IMR-90 (cell line): ENCODE results near the gene CGRRF1. TPM values are rescaled to one million over a fixed set of nuclear protein-coding genes. Genes with fewer than 3 reads are reported as not detected.

Source experiments
- ATAC-seq: fragments of 200-7000 bp; cut with Tn5 transposase; 2 replicates; pipeline ENCODE4 v1.9.1; 2020; ENCODE audit warnings: low read depth, mild to moderate bottlenecking, moderate library complexity
- BruUV-seq: library from RNA; stranded (reverse); fragments of 400-500 nt; replicated peaks from 2 replicates; lab custom pipeline; 2021; lab: Mats Ljungman, UMichigan
- CTCF ChIA-PET: fragments of 300-600 bp; formaldehyde crosslinking; extraction: SDS; loops from one replicate; lab custom pipeline; 2021; ENCODE audit warnings: antibody characterized with exemption; lab: Yijun Ruan, JAX
- POLR2A ChIA-PET: fragments of 300-600 bp; sonication (Branson Sonifier 250); formaldehyde crosslinking; loops from one replicate; lab custom pipeline; 2022; ENCODE audit warnings: antibody characterized with exemption; ENCODE audit not compliant: unreplicated experiment; lab: Charles Lee
- DNase-seq: peaks from one replicate; pipeline ENCODE4 v3.0.0; 2013
- H2AFZ ChIP-seq: replicated peaks from 2 replicates; pipeline ENCODE3; 2013; ENCODE audit warnings: low read length, mild to moderate bottlenecking; ENCODE audit not compliant: poor library complexity
- H2AK5ac ChIP-seq: 2 replicates; pipeline ENCODE4 v1.6.1; 2013; ENCODE audit warnings: low read depth, low read length, inconsistent platforms
- H2AK9ac ChIP-seq: replicated peaks from 2 replicates; pipeline ENCODE3; 2013; ENCODE audit warnings: mild to moderate bottlenecking, low read depth, low read length, moderate library complexity; ENCODE audit not compliant: poor library complexity
- H2BK120ac ChIP-seq: 2 replicates; pipeline ENCODE4 v1.6.1; 2013; ENCODE audit warnings: low read depth, low read length, inconsistent platforms
- H2BK15ac ChIP-seq: 3 replicates; pipeline ENCODE4 v1.6.1; 2013; ENCODE audit warnings: low read depth, low read length, inconsistent platforms
- H2BK20ac ChIP-seq: 2 replicates; pipeline ENCODE4 v1.6.1; 2013; ENCODE audit warnings: low read depth, mild to moderate bottlenecking, inconsistent platforms, low read length, moderate library complexity
- H2BK5ac ChIP-seq: 2 replicates; pipeline ENCODE4 v1.6.1; 2013; ENCODE audit warnings: mild to moderate bottlenecking, low read depth, low read length, inconsistent platforms; ENCODE audit not compliant: poor library complexity, severe bottlenecking
- H3K14ac ChIP-seq: replicated peaks from 2 replicates; pipeline ENCODE4 v1.6.1; 2013; ENCODE audit warnings: low read depth, low read length, inconsistent platforms
- H3K18ac ChIP-seq: 2 replicates; pipeline ENCODE4 v1.6.1; 2013; ENCODE audit warnings: low read depth, low read length, control low read depth
- H3K23ac ChIP-seq: 2 replicates; pipeline ENCODE4 v1.6.1; 2013; ENCODE audit warnings: low read depth, low read length, inconsistent platforms
- H3K27ac ChIP-seq: 2 replicates; pipeline ENCODE4 v1.5.1; 2013; ENCODE audit warnings: mild to moderate bottlenecking, control low read depth, low read length; ENCODE audit not compliant: insufficient read depth
- H3K27me3 ChIP-seq: 2 replicates; pipeline ENCODE4 v1.6.1; 2013; ENCODE audit warnings: low read length; ENCODE audit not compliant: control insufficient read depth, insufficient read depth
- H3K36me3 ChIP-seq: 2 replicates; pipeline ENCODE4 v1.6.1; 2013; ENCODE audit warnings: low read length, mixed read lengths; ENCODE audit not compliant: control insufficient read depth, insufficient read depth
- H3K4ac ChIP-seq: 2 replicates; pipeline ENCODE4 v1.6.1; 2013; ENCODE audit warnings: low read depth, low read length, inconsistent platforms
- H3K4me1 ChIP-seq: 2 replicates; pipeline ENCODE4 v1.6.1; 2013; ENCODE audit warnings: low read length, mixed read lengths; ENCODE audit not compliant: control insufficient read depth, insufficient read depth
- H3K4me2 ChIP-seq: 2 replicates; pipeline ENCODE4 v1.6.1; 2013; ENCODE audit warnings: low read depth, mild to moderate bottlenecking, control low read depth, low read length, moderate library complexity
- H3K4me3 ChIP-seq: 2 replicates; pipeline ENCODE4 v1.5.1; 2013; ENCODE audit warnings: low read depth, mild to moderate bottlenecking, control low read depth, low read length, moderate library complexity; ENCODE audit not compliant: insufficient read depth
- H3K56ac ChIP-seq: 2 replicates; pipeline ENCODE4 v1.6.1; 2013; ENCODE audit warnings: low read length, inconsistent platforms; ENCODE audit not compliant: insufficient read depth; ENCODE audit errors: extremely low read depth
- H3K79me1 ChIP-seq, 2 experiments: 2 replicates each; pipeline ENCODE4 v1.6.1; 2013; ENCODE audit warnings: low read length in 2 of 2, inconsistent platforms in 1 of 2, low read depth in 1 of 2
- H3K9ac ChIP-seq: 2 replicates; pipeline ENCODE4 v1.6.1; 2013; ENCODE audit warnings: low read depth, low read length, control low read depth
- H3K9me1 ChIP-seq: 2 replicates; pipeline ENCODE4 v1.6.1; 2013; ENCODE audit warnings: low read length, inconsistent platforms; ENCODE audit not compliant: insufficient read depth
- H3K9me3 ChIP-seq: 2 replicates; pipeline ENCODE4 v1.6.1; 2013; ENCODE audit warnings: low read length; ENCODE audit not compliant: control insufficient read depth, insufficient read depth
- H4K20me1 ChIP-seq: 2 replicates; pipeline ENCODE4 v1.6.1; 2013; ENCODE audit warnings: low read length, inconsistent platforms; ENCODE audit not compliant: insufficient read depth
- H4K5ac ChIP-seq: 2 replicates; pipeline ENCODE4 v1.6.1; 2013; ENCODE audit warnings: mild to moderate bottlenecking, low read depth, low read length, control low read depth
- H4K8ac ChIP-seq, 2 experiments: 2 replicates each; pipeline ENCODE4 v1.6.1; 2013; ENCODE audit warnings: low read depth in 2 of 2, low read length in 2 of 2, control low read depth in 1 of 2, inconsistent platforms in 1 of 2
- H4K91ac ChIP-seq: 2 replicates; pipeline ENCODE4 v1.6.1; 2013; ENCODE audit warnings: low read depth, low read length, inconsistent platforms; ENCODE audit not compliant: insufficient read depth
- WGBS, 2 experiments: methylation state at CpG; one replicate each; pipeline versions ENCODE4 v1.1.5 to v1.1.7; 2013; ENCODE audit warnings: missing lambda C conversion rate in 2 of 2; ENCODE audit not compliant: insufficient read length in 1 of 2; ENCODE audit errors: extremely low coverage in 2 of 2; 5-methylcytosine and 5-hydroxymethylcytosine counted together
- dilution Hi-C: fragments of 300-500 bp; cut with HindIII; formaldehyde crosslinking; loops from one replicate; pipeline ENCODE4 v1.14.3; 2018; ENCODE audit warnings: low sequenced_read_pairs; ENCODE audit not compliant: unreplicated experiment
- in situ Hi-C: fragments of 300-500 bp; cut with MboI; formaldehyde crosslinking; loops from 3 replicates; pipeline ENCODE4 v1.14.3; 2019; ENCODE audit warnings: low sequenced_read_pairs, inconsistent platforms, mixed read lengths
- intact Hi-C: fragments of 100-400 bp; cut with micrococcal nuclease; formaldehyde crosslinking; loops from 2 replicates; pipeline ENCODE4 v1.10.0; 2022
- polyA plus RNA-seq, 3 experiments: library from polyadenylated mRNA; depleted of rRNA; stranded (reverse); fragments of >200 nt; gene quantifications; 2 replicates each; pipeline ENCODE4 v1.2.3, GENCODE V29; 2012; ENCODE audit warnings: low replicate concordance in 1 of 3
- total RNA-seq: library from RNA; depleted of rRNA; stranded (reverse); fragments of >200 nt; gene quantifications from 2 replicates; pipeline ENCODE4 v1.2.3, GENCODE V29; 2012
- TF ChIP-seq, protein P1 (sequence below): fragments of 150-350 bp; IDR thresholded peaks from 2 replicates; pipeline ENCODE4 v1.6.1; 2017; ENCODE audit warnings: mild to moderate bottlenecking, antibody characterized with exemption, low read length, low read depth

Gene CGRRF1
- total and polyA plus RNA-seq, 2 of the 4 experiments (the other 2 are of a cell fraction): 6.0 to 13.8 TPM

- TF ChIP-seq, protein P1, sequence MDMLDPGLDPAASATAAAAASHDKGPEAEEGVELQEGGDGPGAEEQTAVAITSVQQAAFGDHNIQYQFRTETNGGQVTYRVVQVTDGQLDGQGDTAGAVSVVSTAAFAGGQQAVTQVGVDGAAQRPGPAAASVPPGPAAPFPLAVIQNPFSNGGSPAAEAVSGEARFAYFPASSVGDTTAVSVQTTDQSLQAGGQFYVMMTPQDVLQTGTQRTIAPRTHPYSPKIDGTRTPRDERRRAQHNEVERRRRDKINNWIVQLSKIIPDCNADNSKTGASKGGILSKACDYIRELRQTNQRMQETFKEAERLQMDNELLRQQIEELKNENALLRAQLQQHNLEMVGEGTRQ: no peak
- CTCF ChIA-PET: interaction anchor here (0.9 kb wide), 1 partner anchor 16 kb away, joined by 3 read pairs; the partner anchor contains the start of gene CGRRF1
- Histone ChIP-seq H2BK5ac (no peak overlapping the region), H4K8ac (no peak overlapping the region), H3K4me3 (no peak overlapping the region), H2BK20ac (no peak overlapping the region), H3K79me1 (peaks cover under 1 to 10% of the 10 kb centered on the region in 2 experiments; a peak in 3 of 4 replicates), H3K14ac (no peak overlapping the region), H4K5ac (no peak overlapping the region), H2AK9ac (no peak overlapping the region), H3K27ac (no peak overlapping the region), H3K56ac (no peak overlapping the region), H4K20me1 (no peaks in the 10 kb centered on the region), H3K9me1 (no peaks in the 10 kb centered on the region), H3K4me2 (no peak overlapping the region), H2BK15ac (no peak overlapping the region), H2AK5ac (no peak overlapping the region), H3K4ac (no peak overlapping the region), H2BK120ac (no peak overlapping the region), H2AFZ (no peak overlapping the region), H3K9me3 (no peaks in the 10 kb centered on the region), H3K18ac (no peak overlapping the region), H3K27me3 (no peaks in the 10 kb centered on the region; the same call in 1 of the 2 replicates), H3K36me3 (no peaks in the 10 kb centered on the region), H3K4me1 (0 out of 2 replicates have a peak, but pooled peaks cover 2% of the 10 kb centered on the region), H3K9ac (no peak overlapping the region), H3K23ac (no peak overlapping the region), H4K91ac (no peak overlapping the region)
- BruUV-seq: no TSS peak
- POLR2A ChIA-PET: no interaction called here
- dilution Hi-C loops: no loop called here
- in situ Hi-C loops: no loop called here
- WGBS, 2 experiments: 30% methylated on average over 4 of the region's 13 CpGs; no CpG with 5 or more reads in 1 of the 2 experiments
- ATAC-seq: no peak
- no peak for DNase-seq
- intact Hi-C loops: no loop called here
Observed at GRCh38 chr14:54493293-54493692, 16.4 kb upstream of the CGRRF1 start.
